ENCODE results near the gene ABHD4. TPM values are rescaled to one million over a fixed set of nuclear protein-coding genes. Genes with fewer than 3 reads are reported as not detected.
A peak's percentile ranks its signal among the peaks of the same experiment; 100 is the strongest.
"Not testable (repeated sequence)": the region's sequence is repeated elsewhere in the genome, so short reads cannot be mapped to it uniquely, and the experiment has no call there.

Gene ABHD4
- total RNA-seq, 2 donors from 2014 or later: 16.9 to 19.5 TPM

DNA sequence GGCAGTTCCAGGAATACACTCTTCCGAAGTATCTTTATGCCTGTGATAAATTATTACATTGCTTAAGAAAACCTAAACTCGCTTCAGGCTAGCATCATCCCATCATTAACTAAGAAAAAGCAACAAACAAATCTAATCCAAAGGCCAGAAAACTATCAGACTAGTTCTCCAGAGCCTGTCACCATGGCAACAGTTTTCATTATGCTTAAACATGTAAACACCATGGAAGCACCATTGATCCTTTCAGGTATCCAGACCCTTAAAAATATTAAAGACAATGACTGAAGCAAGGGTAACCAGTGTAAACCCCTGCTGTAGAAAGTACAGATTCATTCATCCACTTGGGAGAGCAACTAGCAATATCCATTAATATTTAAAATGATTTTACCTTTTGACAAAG, 18.9 kb upstream of the ABHD4 start:
- no peak for DNase-seq
- no peak for ATAC-seq
- intact Hi-C loops (cut with DNase I, micrococcal nuclease): loop anchor here in 1 of 2 donors (10.0 kb wide), 1 partner anchor 76 kb away; no protein-coding TSS in a partner anchor

- no peak for ATAC-seq
- no peak for DNase-seq
- intact Hi-C loops (cut with DNase I, micrococcal nuclease): loop anchor here in 1 of 2 donors (10.0 kb wide), 1 partner anchor 75 kb away; no protein-coding TSS in a partner anchor
Observed at GRCh38 chr14:22579881-22580280, 18.2 kb upstream of the ABHD4 start.

GRCh38 chr14:22580625-22581024, 17.5 kb upstream of the ABHD4 start:
- intact Hi-C loops (cut with DNase I, micrococcal nuclease): no loop called here
- ATAC-seq (no peak), DNase-seq (no peak)

- no peak for ATAC-seq
- intact Hi-C loops (cut with DNase I, micrococcal nuclease): no loop called here
- DNase-seq: no peak
Observed at GRCh38 chr14:22583994-22584393, 14.1 kb upstream of the ABHD4 start.

GRCh38 chr14:22587247-22587646, 10.9 kb upstream of the ABHD4 start:
- intact Hi-C loops (cut with DNase I, micrococcal nuclease): no loop called here
- no peak for DNase-seq
- ATAC-seq: no peak

- DNase-seq; ATAC-seq; intact Hi-C loops (cut with DNase I, micrococcal nuclease): not testable (repeated sequence)
Observed at GRCh38 chr14:22587677-22588422, 10.2 kb upstream of the ABHD4 start.

DNA sequence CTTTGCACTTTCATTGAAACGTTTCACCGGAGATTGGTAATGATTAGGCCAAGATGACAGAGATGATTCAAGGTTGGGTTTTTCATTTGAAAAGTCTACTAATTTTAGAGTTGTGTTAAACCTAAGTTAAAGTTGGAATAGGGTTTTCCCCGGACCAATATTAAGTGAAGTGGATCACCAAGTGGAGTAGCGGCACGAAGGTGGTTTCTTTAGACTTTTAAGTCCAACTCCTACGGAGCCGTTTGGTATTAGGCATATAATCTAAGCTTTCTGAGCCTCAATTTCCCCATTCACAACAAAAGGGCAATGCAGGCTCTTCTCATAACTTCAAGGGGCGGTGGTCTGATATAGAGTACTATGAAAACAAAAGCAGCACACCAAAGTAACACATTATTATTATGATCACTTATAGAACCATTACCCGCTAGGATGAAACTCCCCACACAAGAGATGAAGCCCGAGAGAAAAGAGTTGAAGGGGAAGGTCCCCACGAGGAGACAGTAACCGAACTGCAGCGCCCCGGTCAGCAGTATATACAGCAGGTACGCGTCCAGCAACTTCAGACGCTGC, 9.5 kb upstream of the ABHD4 start:
- DNase-seq: no peak
- intact Hi-C loops (cut with DNase I, micrococcal nuclease): no loop called here
- no peak for ATAC-seq

GRCh38 chr14:22589096-22589839, 8.8 kb upstream of the ABHD4 start, which contains the start of gene DAD1:
DAD1 (minus strand) TSS chr14:22589224; CDS start chr14:22589157, 67 bp downstream.
- peak; percentile 95 for ATAC-seq
- peak; percentile 99 for DNase-seq
- intact Hi-C loops (cut with DNase I, micrococcal nuclease): no loop called here

DNA sequence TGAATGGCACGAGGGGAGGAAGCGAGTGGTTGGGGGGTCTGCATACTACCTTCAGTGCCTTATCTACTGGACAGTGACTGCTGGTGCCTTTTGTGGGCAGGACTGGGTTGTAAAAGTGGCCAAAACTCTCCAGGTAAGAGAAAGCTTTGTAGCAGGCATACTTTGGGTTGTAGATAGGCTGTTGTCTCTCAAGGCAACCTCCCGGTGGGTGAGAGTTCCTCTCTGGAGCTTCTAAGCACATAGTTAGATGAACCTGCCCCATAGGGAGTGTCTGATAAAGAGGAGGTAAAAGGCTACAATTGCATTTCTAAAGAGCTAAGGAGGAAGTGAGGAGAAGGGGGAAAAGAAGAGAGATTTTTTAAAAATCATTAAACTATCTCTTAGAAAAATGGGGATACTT, 4.9 kb upstream of the ABHD4 start:
- DNase-seq: no peak
- intact Hi-C loops (cut with DNase I, micrococcal nuclease): no loop called here
- peak; percentile 11 for ATAC-seq

GRCh38 chr14:22593601-22594000, 4.5 kb upstream of the ABHD4 start:
- DNase-seq: no peak
- no peak for ATAC-seq
- intact Hi-C loops (cut with DNase I, micrococcal nuclease): no loop called here

- ATAC-seq (peak; percentile 11), DNase-seq (no peak)
- intact Hi-C loops (cut with DNase I, micrococcal nuclease): no loop called here
Observed at GRCh38 chr14:22594156-22594716, 3.9 kb upstream of the ABHD4 start.

DNA sequence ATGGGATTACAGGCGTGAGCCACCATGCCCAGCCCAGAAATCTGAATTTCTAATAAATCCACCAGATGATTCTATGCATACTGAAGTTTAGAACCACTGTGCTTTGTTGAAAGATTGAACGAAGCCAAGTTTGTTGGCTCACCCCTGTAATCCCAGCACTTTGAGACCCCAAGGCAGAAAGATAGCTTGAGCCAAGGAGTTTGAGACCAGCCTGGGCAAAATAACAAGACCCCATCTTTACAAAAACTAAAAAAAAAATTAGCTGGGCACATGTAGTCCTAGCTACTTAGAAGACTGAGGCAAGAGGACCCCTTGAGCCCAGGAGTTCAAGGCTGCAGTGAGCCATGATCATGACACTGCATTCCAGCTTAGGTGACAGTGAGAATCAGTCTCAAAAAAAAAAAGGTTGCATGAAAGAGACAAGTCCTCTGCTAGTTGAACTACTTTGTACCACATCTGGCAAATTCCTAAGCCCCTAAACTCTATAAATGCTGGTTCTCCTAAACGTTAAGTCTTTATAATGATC, 1.7 kb upstream of the ABHD4 start:
- DNase-seq (no peak), ATAC-seq (no peak)
- intact Hi-C loops (cut with DNase I, micrococcal nuclease): no loop called here

- intact Hi-C loops (cut with DNase I, micrococcal nuclease): no loop called here
- no peak for ATAC-seq
- no peak for DNase-seq
Observed at GRCh38 chr14:22597265-22597664, 835 bp upstream of the ABHD4 start.

DNA sequence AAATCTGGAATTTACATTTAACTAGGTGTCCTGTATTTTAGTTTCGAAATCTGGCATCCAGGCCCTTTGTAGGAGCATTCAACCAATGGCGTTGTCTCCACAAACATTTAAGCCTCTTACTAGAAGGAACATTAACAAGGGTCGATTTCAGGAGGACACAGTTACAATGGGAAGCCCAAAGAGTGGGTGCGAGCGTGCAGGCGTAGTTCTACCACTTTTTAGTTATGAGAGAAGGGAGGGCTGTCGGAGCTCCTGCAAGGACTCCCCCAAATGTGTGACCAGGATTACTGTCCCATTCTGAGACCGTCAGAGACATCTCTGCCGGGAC, 365 bp upstream of the ABHD4 start:
- intact Hi-C loops (cut with DNase I, micrococcal nuclease): no loop called here
- DNase-seq (no peak), ATAC-seq (peak; percentile 6)

DNA sequence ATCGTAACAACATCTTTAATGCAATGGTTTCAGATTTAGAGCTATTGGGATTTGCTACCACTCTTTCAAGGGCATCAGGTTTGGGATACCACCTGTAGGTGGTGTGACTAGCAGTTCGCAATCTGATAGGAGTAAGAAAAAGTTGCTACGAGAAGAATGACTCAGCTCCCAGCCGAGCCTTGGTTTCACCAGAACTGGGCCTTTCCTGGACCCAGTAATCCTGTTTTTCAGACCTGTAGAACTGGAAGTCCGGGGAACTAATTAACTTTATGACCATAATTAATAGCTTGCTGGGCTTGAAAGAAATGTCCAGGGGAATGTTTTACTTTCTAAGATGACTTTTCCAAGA, 770 bp downstream of the ABHD4 start:
- peak; percentile 22 to 44 for DNase-seq
- peak; percentile 63 for ATAC-seq
- intact Hi-C loops (cut with DNase I, micrococcal nuclease): no loop called here

- intact Hi-C loops (cut with DNase I, micrococcal nuclease): no loop called here
- DNase-seq: no peak
- ATAC-seq: no peak
Observed at GRCh38 chr14:22599349-22599748, 1.2 kb downstream of the ABHD4 start.

DNA sequence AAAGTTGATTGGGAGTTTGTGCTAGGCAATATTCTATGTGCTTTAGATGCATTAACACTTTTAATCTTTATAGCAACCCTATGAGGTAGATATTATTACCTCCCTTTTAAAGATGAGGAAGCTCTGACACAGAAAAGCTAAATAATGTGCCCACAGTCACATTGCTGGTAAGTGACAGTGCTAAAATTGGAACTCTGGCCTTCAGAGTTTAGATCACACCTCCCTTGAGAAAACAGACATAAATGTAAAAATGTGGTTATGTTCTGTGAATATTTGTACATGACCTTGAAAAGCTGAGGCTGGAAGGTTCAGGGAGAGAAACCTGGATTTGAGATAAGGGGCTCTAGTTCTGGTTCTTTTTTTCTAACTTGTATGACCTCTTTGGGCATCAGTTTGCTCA, 1.9 kb downstream of the ABHD4 start:
- intact Hi-C loops (cut with DNase I, micrococcal nuclease): no loop called here
- no peak for ATAC-seq
- DNase-seq: no peak

DNA sequence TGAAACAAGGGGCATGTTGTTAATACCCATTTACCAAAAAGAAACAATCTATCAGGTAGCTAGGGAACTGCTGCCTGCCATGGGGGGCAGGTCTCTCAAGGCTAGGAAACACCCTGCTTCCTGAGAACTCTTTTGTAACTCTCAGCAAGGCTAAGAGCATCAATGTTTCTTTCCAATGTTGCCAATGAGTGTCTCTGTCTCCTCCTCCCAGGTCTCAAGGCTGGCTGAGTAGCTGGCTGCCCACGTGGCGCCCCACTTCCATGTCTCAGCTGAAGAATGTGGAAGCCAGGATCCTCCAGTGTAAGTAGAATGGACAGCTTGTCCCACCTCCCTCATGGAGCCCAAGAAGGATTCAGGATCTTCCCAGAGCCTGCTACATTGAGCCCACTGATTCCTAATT, 3.4 kb downstream of the ABHD4 start:
- DNase-seq (no peak), ATAC-seq (no peak)
- intact Hi-C loops (cut with DNase I, micrococcal nuclease): no loop called here

- intact Hi-C loops (cut with DNase I, micrococcal nuclease): no loop called here
- ATAC-seq (no peak), DNase-seq (no peak)
Observed at GRCh38 chr14:22601996-22602395, 3.9 kb downstream of the ABHD4 start.

- ATAC-seq (no peak), DNase-seq (no peak)
- intact Hi-C loops (cut with DNase I, micrococcal nuclease): no loop called here
Observed at GRCh38 chr14:22602862-22603261, 4.8 kb downstream of the ABHD4 start.

Data from left colon (tissue), 2 donors.